BJ (cell line): ENCODE results near the gene ALKBH7. TPM values are rescaled to one million over a fixed set of nuclear protein-coding genes. Genes with fewer than 3 reads are reported as not detected.
"Not testable (repeated sequence)": the region's sequence is repeated elsewhere in the genome, so short reads cannot be mapped to it uniquely, and the experiment has no call there.

Experiments used
- CTCF ChIA-PET: fragments of 350-600 bp; formaldehyde crosslinking; extraction: SDS; loops from one replicate; lab custom pipeline; 2021; ENCODE audit warnings: antibody characterized with exemption, inconsistent platforms; lab: Yijun Ruan, JAX
- POLR2A ChIA-PET: fragments of 300-600 bp; sonication (Branson Sonifier 250); formaldehyde crosslinking; extraction: SDS; loops from one replicate; lab custom pipeline; 2021; ENCODE audit warnings: antibody characterized with exemption; lab: Charles Lee
- DNase-seq: peaks from one replicate; pipeline ENCODE4 v3.0.0-alpha.2; 2011; ENCODE audit warnings: low read depth
- H3K27me3 ChIP-seq: 2 replicates; pipeline ENCODE4 v1.6.0; 2011; ENCODE audit warnings: low read length; ENCODE audit not compliant: control insufficient read depth, insufficient read depth
- H3K36me3 ChIP-seq: 2 replicates; pipeline ENCODE4 v1.5.1; 2011; ENCODE audit warnings: low read length; ENCODE audit not compliant: control insufficient read depth, insufficient read depth
- H3K4me3 ChIP-seq: 2 replicates; pipeline ENCODE4 v1.5.1; 2011; ENCODE audit warnings: low read depth, mild to moderate bottlenecking, control low read depth, low read length
- CTCF ChIP-seq: IDR thresholded peaks from 2 replicates; pipeline ENCODE4 v1.5.1; 2011; ENCODE audit warnings: low read depth, mild to moderate bottlenecking, control low read depth, inconsistent platforms, low read length, moderate library complexity; ENCODE audit not compliant: insufficient read depth
- polyA plus RNA-seq: library from polyadenylated mRNA; depleted of rRNA; stranded (reverse); fragments of >200 nt; gene quantifications from 2 replicates; pipeline ENCODE4 v1.2.3, GENCODE V29; 2011

ALKBH7 gene
- polyA plus RNA-seq, 1 experiment = 40.9 TPM

DNA sequence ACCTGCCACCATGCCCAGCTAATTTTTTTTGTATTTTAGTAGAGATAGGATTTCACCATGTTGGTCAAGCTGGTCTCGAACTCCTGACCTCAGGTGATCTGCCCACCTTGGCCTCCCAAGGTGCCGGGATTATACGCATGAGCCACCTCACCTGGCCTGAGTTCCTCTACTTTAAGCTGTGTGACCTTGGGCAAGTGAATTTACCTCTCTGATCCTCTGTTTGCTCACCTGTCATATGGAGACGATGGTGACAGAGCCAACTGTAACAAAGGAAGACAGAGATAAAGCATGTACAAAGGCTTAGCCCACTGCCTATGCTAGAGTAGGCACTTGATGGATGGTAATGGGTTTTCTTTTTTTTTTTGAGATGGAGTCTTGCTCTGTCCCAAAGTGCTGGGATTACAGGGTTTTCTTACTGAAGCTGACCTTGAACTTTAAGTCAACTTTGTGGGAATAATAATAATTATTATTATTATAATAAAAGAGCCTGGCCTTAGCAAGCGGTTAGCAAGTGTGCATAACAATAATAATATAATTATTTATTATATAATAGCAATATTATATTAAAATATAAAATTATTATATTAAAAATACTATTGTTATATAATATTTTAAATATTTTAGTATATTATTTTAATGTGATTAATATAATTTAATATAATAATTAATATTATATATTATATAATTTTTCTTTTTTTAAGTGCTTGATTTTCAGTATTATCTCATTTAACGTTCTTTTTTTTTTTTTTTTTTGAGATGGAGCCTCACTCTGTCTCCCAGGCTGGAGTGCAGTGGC is 37.9 kb upstream of the ALKBH7 start:
- TF ChIP-seq CTCF = no peak
- CTCF ChIA-PET = interaction anchor here (0.7 kb wide), 1 partner anchor 220 kb away, joined by 3 read pairs; no protein-coding TSS in a partner anchor
- DNase-seq = no peak
- Histone ChIP-seq H3K27me3 (0 out of 2 replicates have a peak, but pooled peaks cover 1% of the 10 kb centered on the region), H3K4me3 (no peak overlapping the region), H3K36me3 (no peaks in the 10 kb centered on the region)
- POLR2A ChIA-PET = no interaction called here

- no peak for DNase-seq
- no peaks in the 10 kb centered on the region for H3K27me3 ChIP-seq
- H3K36me3 ChIP-seq = no peaks in the 10 kb centered on the region
- ChIA-PET POLR2A (no interaction called here), CTCF (interaction anchor here (1.6 kb wide), 1 partner anchor 122 kb away, joined by 6 read pairs; no protein-coding TSS in a partner anchor)
- no peak for TF ChIP-seq CTCF
- H3K4me3 ChIP-seq = no peak overlapping the region
Measured at GRCh38 chr19:6340493-6341201, 31.9 kb upstream of the ALKBH7 start.

GRCh38 chr19:6343462-6343861 is 29.1 kb upstream of the ALKBH7 start:
- CTCF ChIA-PET = interaction anchor here (1.3 kb wide), 1 partner anchor 11 kb away, joined by 4 read pairs; no protein-coding TSS in a partner anchor
- POLR2A ChIA-PET = no interaction called here
- no peaks in the 10 kb centered on the region for H3K27me3 ChIP-seq
- no peak for TF ChIP-seq CTCF
- H3K36me3 ChIP-seq = no peaks in the 10 kb centered on the region
- DNase-seq = no peak
- H3K4me3 ChIP-seq = no peak overlapping the region

- H3K4me3 ChIP-seq, H3K27me3 ChIP-seq, CTCF ChIA-PET, H3K36me3 ChIP-seq, DNase-seq: not testable (repeated sequence)
- POLR2A ChIA-PET = interaction anchor here (0.6 kb wide), 1 partner anchor 309 kb away, joined by 3 read pairs; no protein-coding TSS in a partner anchor
Measured at GRCh38 chr19:6349271-6349670, 23.3 kb upstream of the ALKBH7 start.

GRCh38 chr19:6350688-6351087 is 21.9 kb upstream of the ALKBH7 start:
- no peak for DNase-seq
- no peaks in the 10 kb centered on the region for H3K36me3 ChIP-seq
- TF ChIP-seq CTCF = no peak
- ChIA-PET CTCF (interaction anchor here (1.1 kb wide), 1 partner anchor 9 kb away, joined by 3 read pairs; no protein-coding TSS in a partner anchor), POLR2A (no interaction called here)
- H3K27me3 ChIP-seq = no peaks in the 10 kb centered on the region
- no peak overlapping the region for H3K4me3 ChIP-seq
